A549 (cell line): ENCODE data around the gene PDLIM7. TPM values are rescaled to one million over a fixed set of nuclear protein-coding genes. Genes with fewer than 3 reads are reported as not detected.

Experiments
- ATAC-seq, 2 experiments: fragments of 200-7000 bp in 1 of 2; fragments of >200 bp in 1 of 2; cut with Nextera tagmentation in 1 of 2; cut with Tn5 transposase in 1 of 2; 3 replicates each; pipeline versions ENCODE4 v1.8.0 to v1.9.1; 2018 to 2020; ENCODE audit warnings: mild to moderate bottlenecking in 1 of 2, moderate library complexity in 1 of 2
- CTCF ChIA-PET: fragments of 300-600 bp; sonication (Branson Sonifier 250); formaldehyde crosslinking; extraction: SDS; loops from one replicate; lab custom pipeline; 2021; ENCODE audit warnings: antibody characterized with exemption, inconsistent platforms; lab: Yijun Ruan, JAX
- POLR2A ChIA-PET: fragments of 350-600 bp; formaldehyde crosslinking; extraction: SDS; loops from one replicate; lab custom pipeline; 2021; ENCODE audit warnings: antibody characterized with exemption, inconsistent platforms; lab: Yijun Ruan, JAX
- DNase-seq, 2 experiments: peaks; one replicate each; pipeline versions ENCODE4 v3.0.0 to v3.0.0-alpha.2; 2011 to 2016; ENCODE audit warnings: low read depth in 1 of 2, low spot score in 1 of 2
- FAIRE-seq: peaks from 2 replicates; lab custom pipeline; 2011; peaks lifted over from hg19 to GRCh38; lab: Jason Lieb, UNC
- H3K27ac ChIP-seq, 2 experiments: fragments of >200 bp; sonication (Bioruptor Twin); formaldehyde crosslinking; 3 replicates each; pipeline ENCODE4 v1.5.1; 2016 to 2017
- H3K4me1 ChIP-seq: fragments of >200 bp; sonication (Bioruptor Twin); formaldehyde crosslinking; 3 replicates; pipeline ENCODE4 v1.6.1; 2016
- H3K4me2 ChIP-seq: fragments of >200 bp; sonication (Bioruptor Twin); formaldehyde crosslinking; 3 replicates; pipeline ENCODE4 v1.6.1; 2016
- H3K4me3 ChIP-seq: fragments of >200 bp; sonication (Bioruptor Twin); formaldehyde crosslinking; 3 replicates; pipeline ENCODE4 v1.5.1; 2016
- H3K9me3 ChIP-seq: fragments of >200 bp; sonication (Bioruptor Twin); formaldehyde crosslinking; 3 replicates; pipeline ENCODE4 v1.6.1; 2016
- CBX2 ChIP-seq: fragments of 200-600 bp; sonication (generic); IDR thresholded peaks from 2 replicates; pipeline ENCODE4 v1.6.1; 2016; ENCODE audit warnings: low read depth, mild to moderate bottlenecking, borderline replicate concordance
- CTCF ChIP-seq: fragments of >200 bp; sonication (Bioruptor Twin); formaldehyde crosslinking; IDR thresholded peaks from 3 replicates; pipeline ENCODE4 v1.5.1; 2016
- EHMT2 ChIP-seq: fragments of 200-600 bp; sonication (generic); IDR thresholded peaks from 2 replicates; pipeline ENCODE4 v1.6.1; 2016; ENCODE audit warnings: antibody characterized with exemption, low read depth, mild to moderate bottlenecking, moderate library complexity
- GATA3 ChIP-seq: IDR thresholded peaks from 2 replicates; pipeline ENCODE4 v1.6.1; 2012; ENCODE audit warnings: borderline replicate concordance
- HDAC2 ChIP-seq: fragments of 200-600 bp; sonication (generic); IDR thresholded peaks from 2 replicates; pipeline ENCODE4 v1.6.1; 2016
- HOXB5 ChIP-seq: fragments of 250-450 bp; sonication (Bioruptor Pico); IDR thresholded peaks from 2 replicates; pipeline ENCODE4 v1.5.0; 2020; ENCODE audit warnings: mild to moderate bottlenecking, moderate library complexity
- MAFK ChIP-seq: fragments of 450-650 bp; IDR thresholded peaks from 2 replicates; pipeline ENCODE4 v1.6.1; 2014; ENCODE audit not compliant: partially characterized antibody
- MAZ ChIP-seq: fragments of 150-350 bp; IDR thresholded peaks from 2 replicates; pipeline ENCODE4 v1.6.1; 2014; ENCODE audit warnings: antibody characterized with exemption, low read depth, low read length, borderline replicate concordance
- POLR2A ChIP-seq: IDR thresholded peaks from 2 replicates; pipeline ENCODE4 v1.6.1; 2012; ENCODE audit warnings: mild to moderate bottlenecking, low read length
- RAD21 ChIP-seq, 2 experiments: fragments of >200 bp in 1 of 2; sonication (Bioruptor Twin) in 1 of 2; formaldehyde crosslinking in 1 of 2; IDR thresholded peaks in 1 of 2; conservative IDR thresholded peaks in 1 of 2; 2 replicates in 1 of 2; 3 replicates in 1 of 2; pipeline ENCODE4 v1.6.1; 2012 to 2018; ENCODE audit warnings: inconsistent platforms in 1 of 2
- RCOR1 ChIP-seq: fragments of 150-350 bp; IDR thresholded peaks from 2 replicates; pipeline ENCODE4 v1.6.1; 2014; ENCODE audit warnings: antibody characterized with exemption, low read length, low read depth
- RFX5 ChIP-seq: fragments of 450-650 bp; IDR thresholded peaks from 2 replicates; pipeline ENCODE4 v1.7.1; 2014; ENCODE audit warnings: antibody characterized with exemption, mild to moderate bottlenecking, moderate library complexity
- SMC3 ChIP-seq: fragments of >200 bp; sonication (Bioruptor Twin); formaldehyde crosslinking; IDR thresholded peaks from 3 replicates; pipeline ENCODE4 v1.6.1; 2018; ENCODE audit warnings: inconsistent platforms
- SREBF2 ChIP-seq: fragments of 450-650 bp; IDR thresholded peaks from 2 replicates; pipeline ENCODE4 v1.6.1; 2014; ENCODE audit warnings: mild to moderate bottlenecking, moderate library complexity
- TFCP2L1 ChIP-seq: fragments of 250-450 bp; sonication (Bioruptor Pico); IDR thresholded peaks from 2 replicates; pipeline ENCODE4 v1.5.0; 2021; ENCODE audit warnings: mild to moderate bottlenecking
- ZNF302 ChIP-seq: fragments of 250-450 bp; sonication (Bioruptor Pico); IDR thresholded peaks from 2 replicates; pipeline ENCODE4 v1.9.0; 2021; ENCODE audit warnings: inconsistent platforms, mild to moderate bottlenecking, moderate library complexity
- WGBS: methylation state at CpG from one replicate; pipeline ENCODE4 v1.1.6; 2017; ENCODE audit errors: missing lambda C conversion rate; 5-methylcytosine and 5-hydroxymethylcytosine counted together
- polyA plus RNA-seq, 4 experiments: library from polyadenylated mRNA; depleted of rRNA in 3 of 4; stranded (reverse); fragments of >200 nt; fragmentation: RNase III in 1 of 4; extraction: RNeasy Plus Mini Kit Qiagen cat#74134 plus additional on column Dnase treatment in 1 of 4; gene quantifications; 2 replicates in 3 of 4; 3 replicates in 1 of 4; pipeline ENCODE4 v1.2.3, GENCODE V29; 2011 to 2017
- TF ChIP-seq, protein P1 (sequence below): fragments of 250-450 bp; sonication (Bioruptor Pico); IDR thresholded peaks from 2 replicates; pipeline ENCODE4 v1.5.0; 2021; ENCODE audit warnings: mild to moderate bottlenecking, moderate library complexity, borderline replicate concordance
- TF ChIP-seq, protein P2 (sequence below): fragments of 200-600 bp; sonication (generic); IDR thresholded peaks from 2 replicates; pipeline ENCODE4 v1.6.1; 2016; ENCODE audit warnings: antibody characterized with exemption, mild to moderate bottlenecking, moderate library complexity

PDLIM7 gene
- polyA plus RNA-seq, 2 of the 4 experiments (the other 2 are of a cell fraction): 30.7 to 124 TPM

GRCh38 chr5:177457852-177458681, 39.3 kb downstream of the PDLIM7 start (continued):
- TF ChIP-seq CTCF: no peak
- no peak for TF ChIP-seq RAD21 (conservative IDR thresholded peaks at IDR 0.05 in 1 of 2, IDR thresholded peaks at IDR 0.05 in 1 of 2)
- no peak for TF ChIP-seq ZNF302 (CRISPR knock-in tag)
- no peak for TF ChIP-seq HDAC2

GRCh38 chr5:177456976-177457851, 40.2 kb downstream of the PDLIM7 start:
- Histone ChIP-seq H3K4me3 (no peak overlapping the region), H3K9me3 (no peaks in the 10 kb centered on the region), H3K27ac (no peak overlapping the region), H3K4me2 (no peak overlapping the region), H3K4me1 (peaks cover 10% of the 10 kb centered on the region)
- ChIA-PET POLR2A (interaction anchor here (0.6 to 1.1 kb wide), 4 partner anchors 31 to 40 kb away, joined by 3 to 4 read pairs (median 3); partner anchors contain the start of genes GRK6 and PDLIM7), CTCF (interaction anchor here (0.6 to 25.5 kb wide), 15 partner anchors 9 to 198 kb away, joined by 3 to 871 read pairs (median 7); partner anchors contain the start of genes DBN1, F12, GRK6 and PDLIM7)
- peak; percentile 92 for FAIRE-seq
- DNase-seq: peak; percentile 98
- 76% methylated on average over 23 of the region's 24 CpGs for WGBS
- peak; percentile 41 to 77 for ATAC-seq
- TF ChIP-seq TFCP2L1: 0 out of 2 replicates have a peak, but pooled peaks have one; percentile 13
- TF ChIP-seq POLR2A: 0 out of 2 replicates have a peak, but pooled peaks have one; percentile 10
- TF ChIP-seq HOXB5 (CRISPR knock-in tag): no peak
- 0 out of 2 replicates have a peak, but pooled peaks have one; percentile 79 for TF ChIP-seq RCOR1
- peak; percentile 93 for TF ChIP-seq RFX5
- TF ChIP-seq MAZ: no peak

- WGBS: 33% methylated on average over 12 of the region's 12 CpGs
- H3K9me3 ChIP-seq: no peaks in the 10 kb centered on the region
- H3K27ac ChIP-seq: peak overlapping the region in 1 of 2 experiments; percentile 22; a peak in 1 of 6 replicates
- ChIA-PET CTCF (interaction anchor here (0.6 to 25.5 kb wide), 14 partner anchors 9 to 197 kb away, joined by 3 to 871 read pairs (median 7); partner anchors contain the start of genes DBN1, F12, GRK6 and PDLIM7), POLR2A (interaction anchor here (1.1 kb wide), 1 partner anchor 41 kb away, joined by 4 read pairs; the partner anchor contains the start of gene PDLIM7)
- H3K4me2 ChIP-seq: peak overlapping the region; percentile 37
- FAIRE-seq (no peak), DNase-seq (no peak), ATAC-seq (no peak)
- TF ChIP-seq, protein P1, sequence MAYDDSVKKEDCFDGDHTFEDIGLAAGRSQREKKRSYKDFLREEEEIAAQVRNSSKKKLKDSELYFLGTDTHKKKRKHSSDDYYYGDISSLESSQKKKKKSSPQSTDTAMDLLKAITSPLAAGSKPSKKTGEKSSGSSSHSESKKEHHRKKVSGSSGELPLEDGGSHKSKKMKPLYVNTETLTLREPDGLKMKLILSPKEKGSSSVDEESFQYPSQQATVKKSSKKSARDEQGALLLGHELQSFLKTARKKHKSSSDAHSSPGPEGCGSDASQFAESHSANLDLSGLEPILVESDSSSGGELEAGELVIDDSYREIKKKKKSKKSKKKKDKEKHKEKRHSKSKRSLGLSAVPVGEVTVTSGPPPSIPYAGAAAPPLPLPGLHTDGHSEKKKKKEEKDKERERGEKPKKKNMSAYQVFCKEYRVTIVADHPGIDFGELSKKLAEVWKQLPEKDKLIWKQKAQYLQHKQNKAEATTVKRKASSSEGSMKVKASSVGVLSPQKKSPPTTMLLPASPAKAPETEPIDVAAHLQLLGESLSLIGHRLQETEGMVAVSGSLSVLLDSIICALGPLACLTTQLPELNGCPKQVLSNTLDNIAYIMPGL (CRISPR knock-in tag): no peak
- TF ChIP-seq, protein P2, sequence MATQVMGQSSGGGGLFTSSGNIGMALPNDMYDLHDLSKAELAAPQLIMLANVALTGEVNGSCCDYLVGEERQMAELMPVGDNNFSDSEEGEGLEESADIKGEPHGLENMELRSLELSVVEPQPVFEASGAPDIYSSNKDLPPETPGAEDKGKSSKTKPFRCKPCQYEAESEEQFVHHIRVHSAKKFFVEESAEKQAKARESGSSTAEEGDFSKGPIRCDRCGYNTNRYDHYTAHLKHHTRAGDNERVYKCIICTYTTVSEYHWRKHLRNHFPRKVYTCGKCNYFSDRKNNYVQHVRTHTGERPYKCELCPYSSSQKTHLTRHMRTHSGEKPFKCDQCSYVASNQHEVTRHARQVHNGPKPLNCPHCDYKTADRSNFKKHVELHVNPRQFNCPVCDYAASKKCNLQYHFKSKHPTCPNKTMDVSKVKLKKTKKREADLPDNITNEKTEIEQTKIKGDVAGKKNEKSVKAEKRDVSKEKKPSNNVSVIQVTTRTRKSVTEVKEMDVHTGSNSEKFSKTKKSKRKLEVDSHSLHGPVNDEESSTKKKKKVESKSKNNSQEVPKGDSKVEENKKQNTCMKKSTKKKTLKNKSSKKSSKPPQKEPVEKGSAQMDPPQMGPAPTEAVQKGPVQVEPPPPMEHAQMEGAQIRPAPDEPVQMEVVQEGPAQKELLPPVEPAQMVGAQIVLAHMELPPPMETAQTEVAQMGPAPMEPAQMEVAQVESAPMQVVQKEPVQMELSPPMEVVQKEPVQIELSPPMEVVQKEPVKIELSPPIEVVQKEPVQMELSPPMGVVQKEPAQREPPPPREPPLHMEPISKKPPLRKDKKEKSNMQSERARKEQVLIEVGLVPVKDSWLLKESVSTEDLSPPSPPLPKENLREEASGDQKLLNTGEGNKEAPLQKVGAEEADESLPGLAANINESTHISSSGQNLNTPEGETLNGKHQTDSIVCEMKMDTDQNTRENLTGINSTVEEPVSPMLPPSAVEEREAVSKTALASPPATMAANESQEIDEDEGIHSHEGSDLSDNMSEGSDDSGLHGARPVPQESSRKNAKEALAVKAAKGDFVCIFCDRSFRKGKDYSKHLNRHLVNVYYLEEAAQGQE: no peak
- TF ChIP-seq SREBF2: no peak
- no peak for TF ChIP-seq MAZ
- no peak for TF ChIP-seq GATA3
- TF ChIP-seq CBX2: no peak
- TF ChIP-seq EHMT2: no peak
- no peak for TF ChIP-seq SMC3
- TF ChIP-seq MAFK: no peak
- peaks cover 10% of the 10 kb centered on the region for H3K4me1 ChIP-seq
- H3K4me3 ChIP-seq: no peak overlapping the region
Observed at GRCh38 chr5:177456591-177456964, 40.8 kb downstream of the PDLIM7 start.
